Activated CD8-positive, alpha-beta T cell treated with anti-CD3 and anti-CD28 coated beads for 36 hours (primary cell): Measurements from ENCODE around the gene TATDN3. TPM values are rescaled to one million over a fixed set of nuclear protein-coding genes. Genes with fewer than 3 reads are reported as not detected.
"Not testable (repeated sequence)": the region's sequence is repeated elsewhere in the genome, so short reads cannot be mapped to it uniquely, and the experiment has no call there.

ENCODE experiments used
- ATAC-seq: fragments of 200-7000 bp; cut with Tn5 transposase; one replicate; pipeline ENCODE4 v1.10.0; 2021; ENCODE audit warnings: mild to moderate bottlenecking, moderate library complexity
- CTCF ChIA-PET: fragments of 350-600 bp; sonication (Branson Sonifier 250); formaldehyde crosslinking; loops from one replicate; lab custom pipeline; 2021; ENCODE audit warnings: antibody characterized with exemption; lab: Charles Lee
- POLR2A ChIA-PET: fragments of 350-600 bp; sonication (Branson Sonifier 250); formaldehyde crosslinking; loops from one replicate; lab custom pipeline; 2021; ENCODE audit warnings: antibody characterized with exemption; lab: Charles Lee
- DNase-seq: peaks from one replicate; pipeline ENCODE4 v3.0.0-alpha.2; 2020
- H3K27ac Mint-ChIP-seq: one replicate; pipeline ENCODE4 v1.8.0; 2021; ENCODE audit warnings: mild to moderate bottlenecking, mixed read lengths
- H3K27me3 Mint-ChIP-seq: one replicate; pipeline ENCODE4 v1.8.0; 2021; ENCODE audit warnings: mixed read lengths
- H3K36me3 Mint-ChIP-seq: one replicate; pipeline ENCODE4 v1.8.0; 2021; ENCODE audit warnings: low read depth, mixed read lengths
- H3K4me1 Mint-ChIP-seq: one replicate; pipeline ENCODE4 v1.8.0; 2021; ENCODE audit warnings: low read depth, mixed read lengths
- H3K4me3 Mint-ChIP-seq: one replicate; pipeline ENCODE4 v1.8.0; 2021; ENCODE audit warnings: mild to moderate bottlenecking, moderate library complexity, mixed read lengths
- H3K9me3 Mint-ChIP-seq: one replicate; pipeline ENCODE4 v1.8.0; 2021; ENCODE audit warnings: mixed read lengths
- intact Hi-C: fragments of 100-400 bp; cut with micrococcal nuclease; formaldehyde crosslinking; loops from one replicate; pipeline ENCODE4 v1.10.0; 2022
- total RNA-seq, 2 experiments: library from RNA; stranded (reverse); gene quantifications; one replicate each; pipeline ENCODE4 v1.2.3, GENCODE V29; 2021
- TF ChIP-seq, protein P1 (sequence below): fragments of 200-600 bp; IDR thresholded peaks from one replicate; pipeline ENCODE4 v1.8.0; 2022; ENCODE audit warnings: antibody characterized with exemption, mild to moderate bottlenecking

Gene TATDN3
- total RNA-seq, 2 experiments from 2014 or later = 17.4 to 24.2 TPM

- no peak for ATAC-seq
- H3K27ac Mint-ChIP-seq = no peak overlapping the region
- H3K36me3 Mint-ChIP-seq = peaks cover 11% of the 10 kb centered on the region
- peaks cover 17% of the 10 kb centered on the region for H3K9me3 Mint-ChIP-seq
- intact Hi-C loops = no loop called here
- no peak for DNase-seq
- TF ChIP-seq, protein P1, sequence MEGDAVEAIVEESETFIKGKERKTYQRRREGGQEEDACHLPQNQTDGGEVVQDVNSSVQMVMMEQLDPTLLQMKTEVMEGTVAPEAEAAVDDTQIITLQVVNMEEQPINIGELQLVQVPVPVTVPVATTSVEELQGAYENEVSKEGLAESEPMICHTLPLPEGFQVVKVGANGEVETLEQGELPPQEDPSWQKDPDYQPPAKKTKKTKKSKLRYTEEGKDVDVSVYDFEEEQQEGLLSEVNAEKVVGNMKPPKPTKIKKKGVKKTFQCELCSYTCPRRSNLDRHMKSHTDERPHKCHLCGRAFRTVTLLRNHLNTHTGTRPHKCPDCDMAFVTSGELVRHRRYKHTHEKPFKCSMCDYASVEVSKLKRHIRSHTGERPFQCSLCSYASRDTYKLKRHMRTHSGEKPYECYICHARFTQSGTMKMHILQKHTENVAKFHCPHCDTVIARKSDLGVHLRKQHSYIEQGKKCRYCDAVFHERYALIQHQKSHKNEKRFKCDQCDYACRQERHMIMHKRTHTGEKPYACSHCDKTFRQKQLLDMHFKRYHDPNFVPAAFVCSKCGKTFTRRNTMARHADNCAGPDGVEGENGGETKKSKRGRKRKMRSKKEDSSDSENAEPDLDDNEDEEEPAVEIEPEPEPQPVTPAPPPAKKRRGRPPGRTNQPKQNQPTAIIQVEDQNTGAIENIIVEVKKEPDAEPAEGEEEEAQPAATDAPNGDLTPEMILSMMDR = no peak
- CTCF ChIA-PET = interaction anchor here (1.0 to 1.4 kb wide), 3 partner anchors 13 to 167 kb away, joined by 3 to 5 read pairs (median 3); no protein-coding TSS in a partner anchor
- no peak overlapping the region for H3K4me3 Mint-ChIP-seq
- H3K4me1 Mint-ChIP-seq = no peaks in the 10 kb centered on the region
- H3K27me3 Mint-ChIP-seq = peaks cover 5% of the 10 kb centered on the region
- POLR2A ChIA-PET = no interaction called here
Measured at GRCh38 chr1:212827831-212828278, 36.2 kb downstream of the TATDN3 start.

- CTCF ChIA-PET = interaction anchor here (1.0 to 1.4 kb wide), 2 partner anchors 162 to 166 kb away, joined by 3 read pairs; no protein-coding TSS in a partner anchor
- POLR2A ChIA-PET = no interaction called here
- Mint-ChIP-seq H3K4me3 (no peak overlapping the region), H3K27ac (no peak overlapping the region), H3K27me3 (peaks cover 5% of the 10 kb centered on the region), H3K9me3 (peaks cover 17% of the 10 kb centered on the region), H3K4me1 (no peaks in the 10 kb centered on the region), H3K36me3 (peaks cover 11% of the 10 kb centered on the region)
- ATAC-seq (no peak), DNase-seq (no peak)
- TF ChIP-seq, protein P1 = no peak
- intact Hi-C loops = no loop called here
Measured at GRCh38 chr1:212828395-212828794, 36.7 kb downstream of the TATDN3 start.

- H3K4me1 Mint-ChIP-seq = not testable (repeated sequence)
Measured at GRCh38 chr1:212833211-212834207, 41.8 kb downstream of the TATDN3 start.

GRCh38 chr1:212838145-212838544 lies 46.5 kb downstream of the TATDN3 start:
- peaks cover 8% of the 10 kb centered on the region for H3K4me1 Mint-ChIP-seq
- POLR2A ChIA-PET = interaction anchor here (1.3 kb wide), 1 partner anchor 20 kb away, joined by 3 read pairs; the partner anchor contains the start of gene FLVCR1
- no peak overlapping the region for H3K27ac Mint-ChIP-seq
- CTCF ChIA-PET = interaction anchor here (0.8 kb wide), 1 partner anchor 173 kb away, joined by 3 read pairs; no protein-coding TSS in a partner anchor
- no peak overlapping the region for H3K4me3 Mint-ChIP-seq
- no peaks in the 10 kb centered on the region for H3K9me3 Mint-ChIP-seq
- DNase-seq = no peak
- ATAC-seq = no peak
- TF ChIP-seq, protein P1 = no peak
- intact Hi-C loops = no loop called here
- no peaks in the 10 kb centered on the region for H3K36me3 Mint-ChIP-seq
- no peaks in the 10 kb centered on the region for H3K27me3 Mint-ChIP-seq

More at GRCh38 chr1:212833211-212834207, 41.8 kb downstream of the TATDN3 start:
- H3K36me3 Mint-ChIP-seq, H3K9me3 Mint-ChIP-seq, ATAC-seq, H3K4me3 Mint-ChIP-seq, intact Hi-C loops, H3K27ac Mint-ChIP-seq, H3K27me3 Mint-ChIP-seq: not testable (repeated sequence)
- POLR2A ChIA-PET = interaction anchor here (0.8 kb wide), 1 partner anchor 42 kb away, joined by 3 read pairs; the partner anchor contains the start of genes NSL1 and TATDN3
- CTCF ChIA-PET = interaction anchor here (1.6 kb wide), 1 partner anchor 18 kb away, joined by 6 read pairs; no protein-coding TSS in a partner anchor
- DNase-seq = peak; percentile 18

DNA sequence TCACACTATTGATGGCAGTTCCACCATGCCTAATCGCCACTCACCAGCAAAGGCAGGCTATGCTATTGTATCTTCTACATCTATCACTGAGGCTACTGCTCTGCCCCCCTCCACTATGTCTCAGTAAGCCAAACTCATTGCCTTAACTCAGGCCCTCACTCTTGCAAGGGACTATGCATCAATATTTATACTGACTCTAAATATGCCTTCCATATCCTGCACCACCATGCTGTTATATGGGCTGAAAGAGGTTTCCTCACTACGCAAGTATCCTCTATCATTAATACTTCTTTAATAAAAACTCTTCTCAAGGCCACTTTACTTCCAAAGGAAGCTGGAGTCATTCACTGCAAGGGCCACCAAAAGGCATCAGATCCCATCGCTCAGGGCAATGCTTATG lies 52.8 kb downstream of the TATDN3 start:
- POLR2A ChIA-PET, H3K36me3 Mint-ChIP-seq, DNase-seq, ATAC-seq, H3K4me1 Mint-ChIP-seq, CTCF ChIA-PET, intact Hi-C loops, H3K27ac Mint-ChIP-seq, H3K9me3 Mint-ChIP-seq, H3K27me3 Mint-ChIP-seq, H3K4me3 Mint-ChIP-seq: not testable (repeated sequence)
